GM21786 (cell line): ENCODE measurements around the gene COX20.

Experiments
- ATAC-seq: cut with Tn5 transposase; IDR thresholded peaks from one replicate; pipeline ENCODE4 v1.9.1; 2021; ENCODE audit not compliant: unreplicated experiment

The COX20 gene

DNA sequence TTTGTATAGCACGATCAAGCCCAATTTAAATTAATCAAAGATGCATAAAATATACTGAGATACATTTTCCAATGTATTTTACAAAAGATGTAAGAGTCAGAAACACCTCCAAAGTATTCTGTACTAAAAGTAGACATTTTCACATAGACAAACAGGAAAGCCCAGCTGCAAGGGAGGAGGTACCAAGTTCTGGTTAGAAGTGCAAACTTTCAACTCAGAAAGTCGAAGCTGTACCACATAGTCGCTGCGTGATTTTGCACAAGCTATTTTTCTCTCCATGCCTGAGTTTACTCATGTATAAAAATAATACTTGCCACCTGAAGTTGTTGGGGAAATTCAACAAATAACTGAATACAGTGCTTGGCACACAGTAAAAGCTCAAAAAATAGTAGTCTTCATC is 34.5 kb downstream of the COX20 start:
- no peak for ATAC-seq

DNA sequence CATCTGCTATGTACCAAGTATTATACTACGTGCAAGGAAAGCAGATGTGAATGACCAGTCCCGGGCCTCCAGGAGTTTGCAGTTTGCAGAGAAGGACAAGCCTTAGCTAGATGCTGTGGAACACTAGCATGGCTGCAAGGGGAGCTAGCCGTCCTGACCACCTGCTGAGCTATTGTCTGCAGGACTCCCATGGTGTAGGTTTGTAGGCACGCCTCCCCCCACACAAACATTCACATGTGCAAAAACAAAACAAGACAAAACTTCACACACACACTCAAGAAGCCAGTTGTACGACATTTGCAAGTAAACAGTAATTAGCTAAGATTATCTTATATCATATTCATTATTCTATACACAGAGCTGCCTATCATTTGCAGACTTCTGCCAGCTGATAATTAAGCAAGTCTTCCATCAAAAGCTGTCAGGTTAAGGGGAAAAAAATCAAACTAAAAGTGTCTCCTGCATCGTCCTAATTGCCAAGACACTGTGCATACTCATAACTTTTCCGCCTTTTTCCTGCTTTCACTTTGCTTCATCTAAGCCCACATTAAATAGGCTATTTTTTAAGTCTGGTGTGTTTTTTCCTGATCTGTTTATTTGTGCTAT is 39.6 kb downstream of the COX20 start:
- ATAC-seq: no peak

DNA sequence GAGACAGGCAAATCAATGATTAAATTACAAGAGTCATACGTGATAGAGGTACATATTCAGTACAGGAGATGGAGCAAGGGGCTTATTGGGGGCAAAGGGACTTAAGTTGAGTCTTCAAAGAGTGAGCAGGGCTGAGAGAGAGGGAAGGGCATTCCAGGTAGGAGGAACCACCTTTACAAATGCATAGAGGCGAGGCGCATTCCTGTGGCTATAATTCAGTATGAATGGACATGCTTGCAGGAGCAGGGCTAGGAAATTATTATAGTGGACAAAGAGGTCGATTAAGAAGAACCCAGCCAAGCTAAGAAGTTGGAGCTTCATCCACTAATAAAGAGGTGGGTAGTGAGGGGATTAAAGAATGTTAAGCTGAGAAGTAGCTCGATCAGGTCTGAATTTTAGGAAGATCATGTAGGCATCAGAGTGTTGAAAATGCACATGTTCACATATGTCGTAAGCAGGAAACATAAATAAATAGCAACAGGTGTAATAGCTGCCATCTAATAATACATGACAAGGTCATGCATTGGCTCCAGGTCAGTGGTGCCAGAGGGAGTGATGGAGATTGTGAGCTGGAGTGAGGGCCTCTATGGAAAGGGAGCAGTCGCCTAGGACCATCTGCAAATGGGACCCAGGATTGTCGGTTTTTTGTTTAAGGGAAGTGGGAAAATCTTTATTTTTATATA is 40.9 kb downstream of the COX20 start:
- no peak for ATAC-seq

DNA sequence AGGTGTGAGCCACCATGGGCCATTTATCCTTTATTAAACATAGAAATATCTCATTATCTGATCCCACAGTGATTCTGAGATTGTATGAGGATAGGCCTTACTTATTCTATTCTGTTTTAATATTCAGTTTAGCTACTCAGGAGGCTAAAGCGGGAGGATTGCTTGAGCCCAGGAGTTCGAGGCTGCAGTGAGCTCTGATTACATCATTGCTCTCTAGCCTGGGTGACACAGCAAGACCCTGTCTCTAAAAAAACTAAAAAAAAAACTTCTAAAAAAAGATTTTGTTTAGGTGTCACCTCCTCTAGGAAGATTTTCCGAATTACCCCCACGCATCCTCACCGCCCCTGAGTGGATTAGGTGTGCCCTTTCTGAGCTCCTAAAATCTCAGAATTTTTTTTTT is 43.2 kb downstream of the COX20 start:
- no peak for ATAC-seq

DNA sequence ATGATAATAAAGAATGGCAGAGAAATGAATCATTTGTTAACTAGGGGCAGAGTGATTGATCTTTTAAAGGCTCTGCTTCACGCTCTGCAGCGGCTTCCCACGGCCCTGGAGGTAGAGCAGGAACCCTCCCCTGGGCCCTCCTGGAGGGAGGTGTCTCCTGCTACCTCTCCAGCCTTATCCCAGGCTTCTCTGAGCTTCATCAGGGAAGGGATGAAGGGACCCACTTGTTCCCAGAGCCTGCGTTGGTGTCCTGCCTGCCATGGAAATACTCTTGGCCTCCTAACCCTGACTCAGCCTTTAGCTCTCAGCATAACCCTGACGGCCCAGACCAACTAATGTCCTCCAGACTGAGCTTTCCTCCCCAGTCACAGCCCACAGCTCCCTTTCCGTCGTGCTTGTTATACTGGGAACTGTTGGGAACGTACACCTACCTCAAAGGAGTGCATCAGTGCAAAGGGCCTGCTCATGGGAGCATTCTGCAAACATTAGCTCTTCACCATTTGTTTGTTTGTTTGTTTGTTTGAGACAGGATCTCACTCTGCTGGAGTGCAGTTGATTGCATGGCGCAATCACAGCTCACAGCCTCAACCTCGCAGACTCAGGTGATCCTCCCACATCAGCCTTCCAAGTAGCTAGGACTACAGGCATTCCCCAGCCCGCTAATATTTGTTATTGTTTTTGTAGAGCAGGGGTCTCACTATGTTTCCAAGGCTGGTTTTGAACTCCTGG is 46.3 kb downstream of the COX20 start:
- ATAC-seq: no peak

DNA sequence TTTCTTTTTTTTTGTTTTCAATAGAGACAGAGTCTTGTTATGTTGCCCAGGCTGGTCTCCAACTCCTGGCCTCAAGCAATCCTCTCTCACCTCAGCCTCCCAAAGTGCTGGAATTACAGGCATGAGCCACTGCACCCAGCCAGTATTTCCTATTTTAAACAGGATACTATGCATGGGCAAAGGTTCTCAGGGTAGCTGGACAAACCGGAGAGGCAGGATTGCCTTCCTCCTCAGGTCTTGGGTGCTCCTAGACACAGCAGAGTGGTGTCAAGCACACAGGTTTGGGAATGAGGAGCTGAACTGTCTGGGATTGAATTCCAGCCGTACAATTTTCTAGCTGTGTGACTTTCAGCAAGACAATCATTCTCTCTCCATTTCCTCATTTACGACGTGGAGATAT is 51.8 kb downstream of the COX20 start:
- no peak for ATAC-seq

DNA sequence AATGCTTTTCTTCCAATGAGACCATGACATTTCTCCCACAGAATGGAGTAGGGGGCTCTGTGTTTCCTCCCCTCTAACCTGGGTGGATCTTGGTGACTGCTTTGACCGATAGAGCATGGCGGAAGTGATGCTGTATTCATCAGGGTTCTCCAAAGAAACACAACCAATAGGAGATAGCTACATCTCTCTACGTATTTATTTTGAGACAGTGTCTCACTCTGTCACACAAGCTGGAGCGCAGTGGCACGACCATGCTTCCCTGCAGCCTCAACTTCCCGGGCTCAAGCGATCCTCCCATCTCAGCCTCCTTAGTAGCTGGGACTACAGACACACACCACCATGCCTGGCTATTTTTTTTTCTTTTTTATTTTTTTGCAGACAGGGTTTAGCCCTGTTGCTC is 58.4 kb downstream of the COX20 start:
- ATAC-seq: no peak
